Measurements from ENCODE around the gene CCDC78. TPM values are rescaled to one million over a fixed set of nuclear protein-coding genes. Genes with fewer than 3 reads are reported as not detected.
A peak's percentile ranks its signal among the peaks of the same experiment; 100 is the strongest.

Gene CCDC78
- total RNA-seq, 1 donor from 2014 or later, result 0.49 TPM

- no peak for DNase-seq (ENCODE audit: missing footprints)
These were observed 2.9 kb upstream of the CCDC78 start for GRCh38 chr16:728890-729744.

GRCh38 chr16:728131-728889, 2.1 kb upstream of the CCDC78 start:
- intact Hi-C loops (cut with DNase I), result no loop called here
- ATAC-seq (peak; percentile 25), DNase-seq (ENCODE audit: missing footprints) (no peak)

More at GRCh38 chr16:728890-729744, 2.9 kb upstream of the CCDC78 start:
- ATAC-seq, result no peak
- intact Hi-C loops (cut with DNase I), result no loop called here

GRCh38 chr16:727291-727977, 1.2 kb upstream of the CCDC78 start:
- no peak for ATAC-seq
- intact Hi-C loops (cut with DNase I), result no loop called here
- no peak for DNase-seq (ENCODE audit: missing footprints)

DNA sequence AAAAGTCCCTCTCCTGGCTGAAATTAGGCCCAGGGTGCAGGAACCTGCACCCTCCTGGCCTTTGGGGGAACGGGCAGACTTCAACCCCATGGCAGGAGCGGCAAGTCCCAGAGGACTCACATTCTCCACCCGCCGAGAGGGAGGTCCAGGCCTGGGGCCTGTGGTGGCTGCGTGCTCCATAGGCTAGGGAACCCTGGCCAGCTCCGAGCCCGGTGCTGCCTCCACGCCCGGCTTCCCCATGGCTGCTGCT, 130 bp downstream of the CCDC78 start:
- DNase-seq (ENCODE audit: missing footprints) (no peak), ATAC-seq (no peak)
- intact Hi-C loops (cut with DNase I), result no loop called here

- DNase-seq (ENCODE audit: missing footprints), result no peak
- intact Hi-C loops (cut with DNase I), result no loop called here
- ATAC-seq, result no peak
These were observed 618 bp downstream of the CCDC78 start for GRCh38 chr16:725463-726187.

GRCh38 chr16:725041-725376, 1.2 kb downstream of the CCDC78 start:
- DNase-seq (ENCODE audit: missing footprints) (no peak), ATAC-seq (no peak)
- intact Hi-C loops (cut with DNase I), result no loop called here

- intact Hi-C loops (cut with DNase I), result loop anchor here (5.0 kb wide), 1 partner anchor 37 kb away; no protein-coding TSS in a partner anchor
- ATAC-seq (no peak), DNase-seq (ENCODE audit: missing footprints) (no peak)
These were observed 1.8 kb downstream of the CCDC78 start for GRCh38 chr16:724188-725040.

GRCh38 chr16:723695-724094, 2.5 kb downstream of the CCDC78 start:
- intact Hi-C loops (cut with DNase I), result loop anchor here (5.0 kb wide), 1 partner anchor 36 kb away; no protein-coding TSS in a partner anchor
- DNase-seq (ENCODE audit: missing footprints) (no peak), ATAC-seq (no peak)

GRCh38 chr16:722835-723633, 3.2 kb downstream of the CCDC78 start:
- intact Hi-C loops (cut with DNase I), result loop anchor here (5.0 kb wide), 1 partner anchor 36 kb away; no protein-coding TSS in a partner anchor
- ATAC-seq (no peak), DNase-seq (ENCODE audit: missing footprints) (no peak)

DNA sequence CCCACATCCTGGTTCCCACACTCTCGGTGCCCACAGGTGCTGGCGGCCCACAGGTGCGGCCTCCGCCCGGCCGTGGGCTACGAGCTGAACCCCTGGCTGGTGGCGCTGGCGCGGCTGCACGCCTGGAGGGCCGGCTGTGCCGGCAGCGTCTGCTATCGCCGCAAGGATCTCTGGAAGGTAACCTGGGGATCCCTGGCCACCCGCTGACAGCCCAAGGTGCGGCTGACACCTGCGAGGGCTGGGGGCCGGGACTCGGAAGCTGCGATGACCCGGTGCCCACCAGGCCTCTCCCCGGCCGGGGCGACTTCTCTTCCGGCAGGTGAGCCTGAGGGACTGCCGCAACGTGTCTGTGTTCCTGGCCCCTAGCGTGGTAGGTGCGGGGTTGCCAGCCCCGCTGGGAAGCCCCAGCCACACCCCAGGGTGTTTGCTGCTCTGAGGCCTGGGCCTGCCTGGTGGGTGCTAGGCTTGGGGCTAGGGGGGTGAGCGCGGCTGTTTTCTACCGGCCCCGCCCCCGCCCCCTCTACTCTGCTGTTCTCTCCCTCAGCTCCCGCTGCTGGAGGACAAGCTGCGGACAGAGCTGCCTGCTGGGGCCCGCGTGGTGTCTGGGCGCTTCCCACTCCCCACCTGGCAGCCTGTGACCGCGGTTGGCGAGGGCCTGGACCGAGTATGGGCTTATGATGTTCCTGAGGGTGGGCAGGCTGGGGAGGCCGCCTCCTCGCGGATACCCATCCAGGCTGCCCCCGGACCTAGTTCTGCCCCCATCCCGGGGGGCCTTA, 4.3 kb downstream of the CCDC78 start:
- ATAC-seq (no peak), DNase-seq (ENCODE audit: missing footprints) (no peak)
- intact Hi-C loops (cut with DNase I), result loop anchor here (5.0 kb wide), 1 partner anchor 35 kb away; no protein-coding TSS in a partner anchor

- ATAC-seq (peak; percentile 88), DNase-seq (ENCODE audit: missing footprints) (peak; percentile 89)
- intact Hi-C loops (cut with DNase I), result loop anchor here (5.0 kb wide), 1 partner anchor 34 kb away; no protein-coding TSS in a partner anchor
These were observed 5.1 kb downstream of the CCDC78 start, which contains the start of gene ANTKMT for GRCh38 chr16:720990-721764. Gene ANTKMT (plus strand): TSS chr16:721146. CDS start chr16:721275, 129 bp downstream.

DNA sequence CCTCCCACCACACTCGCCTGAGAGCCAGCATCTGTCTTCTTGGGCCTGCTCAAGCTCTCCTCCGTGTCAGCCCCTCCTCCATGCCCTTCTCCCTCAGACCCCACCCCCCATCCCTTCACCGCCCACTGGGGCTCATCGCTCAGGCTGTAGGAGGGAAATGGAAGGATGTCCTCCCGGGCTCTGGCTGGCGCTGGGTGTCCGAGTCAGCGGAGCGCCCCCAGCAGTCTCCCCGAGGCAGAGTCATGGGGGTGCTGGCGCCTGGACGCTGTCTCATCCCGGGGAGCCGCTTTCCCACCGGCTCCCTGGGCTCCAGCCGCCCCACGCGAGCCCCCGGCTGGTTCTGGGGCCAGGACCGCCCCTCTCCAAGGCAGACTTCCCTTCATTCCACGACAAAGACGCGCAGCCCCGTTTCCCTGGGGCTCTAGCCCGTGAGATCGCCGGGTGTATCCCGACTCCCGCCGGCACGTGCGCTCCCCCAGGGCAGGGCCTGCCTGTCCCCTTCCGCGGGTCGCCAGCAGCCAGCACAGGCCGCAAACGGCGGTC, 5.7 kb downstream of the CCDC78 start:
- ATAC-seq, result peak; percentile 56

GRCh38 chr16:719815-720446, 6.3 kb downstream of the CCDC78 start:
- no peak for ATAC-seq
- intact Hi-C loops (cut with DNase I), result loop anchor here (5.0 kb wide), 1 partner anchor 33 kb away; no protein-coding TSS in a partner anchor
- DNase-seq (ENCODE audit: missing footprints), result no peak

More for the DNA sequence above, 5.7 kb downstream of the CCDC78 start:
- intact Hi-C loops (cut with DNase I), result loop anchor here (5.0 kb wide), 1 partner anchor 33 kb away; no protein-coding TSS in a partner anchor
- no peak for DNase-seq (ENCODE audit: missing footprints)

GRCh38 chr16:718922-719321, 7.3 kb downstream of the CCDC78 start:
- DNase-seq (ENCODE audit: missing footprints) (no peak), ATAC-seq (no peak)
- intact Hi-C loops (cut with DNase I), result no loop called here

DNA sequence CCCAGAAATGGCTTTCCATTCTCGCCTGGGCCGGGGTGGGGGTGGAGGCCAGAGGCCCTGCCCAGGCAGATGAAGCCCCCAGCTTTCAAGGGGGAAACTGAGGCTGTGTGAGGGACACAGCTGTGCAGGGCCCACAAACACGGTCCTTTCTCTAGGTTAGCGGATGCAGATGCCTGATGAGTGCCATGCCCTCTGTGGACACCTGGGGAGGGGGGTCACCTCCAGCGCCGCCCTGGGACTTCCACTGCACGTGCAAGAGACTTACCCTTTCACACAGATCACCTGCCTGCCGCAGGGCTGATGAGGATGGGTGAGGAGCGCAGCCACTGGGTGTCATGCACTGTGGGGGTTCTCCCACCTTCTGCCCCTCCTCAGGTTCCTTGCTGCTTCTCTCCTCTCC, 7.9 kb downstream of the CCDC78 start:
- intact Hi-C loops (cut with DNase I), result no loop called here
- ATAC-seq (no peak), DNase-seq (ENCODE audit: missing footprints) (no peak)
